ENCODE data around the gene PPP6R1. TPM values are rescaled to one million over a fixed set of nuclear protein-coding genes. Genes with fewer than 3 reads are reported as not detected.

Gene PPP6R1
- total RNA-seq, 1 experiment from 2014 or later, result 79.7 TPM

- TF ChIP-seq CTCF (conservative IDR thresholded peaks at IDR 0.05), result no peak
- H3K4me3 Mint-ChIP-seq, result peak within 1 kb of the TSS; percentile 99 to 100
Observed at GRCh38 chr19:55279770-55280643, 21.2 kb upstream of the PPP6R1 start, which contains the start of gene HSPBP1. Gene HSPBP1 (minus strand): TSS chr19:55280110. CDS start chr19:55279608, 502 bp downstream.

More at GRCh38 chr19:55279770-55280643, 21.2 kb upstream of the PPP6R1 start, which contains the start of gene HSPBP1:
- H3K79me2 ChIP-seq (ENCODE audit: insufficient read depth, low read length), result no peaks in the 10 kb centered on the region
- H4K8ac ChIP-seq (replicated peaks; ENCODE audit: insufficient read length, low read depth, low read length), result no peak within 1 kb of the TSS
- no peak within 1 kb of the TSS for H2BK12ac ChIP-seq (ENCODE audit: insufficient read length, low read depth, low read length)
- no peaks in the 10 kb centered on the region for H3K9me3 Mint-ChIP-seq
- H2BK20ac ChIP-seq (ENCODE audit: low read depth, low read length, poor library complexity, severe bottlenecking), result no peak within 1 kb of the TSS
- no peak within 1 kb of the TSS for H4K5ac ChIP-seq (ENCODE audit: insufficient read length, low read depth, low read length)
- H2BK120ac ChIP-seq (ENCODE audit: low read depth, low read length, poor library complexity, severe bottlenecking), result no peak within 1 kb of the TSS
- H3K9ac ChIP-seq (ENCODE audit: extremely low read depth, insufficient read length, low read length), result peak within 1 kb of the TSS; percentile 41
- H3T11ph ChIP-seq (ENCODE audit: low read length), result no peak within 1 kb of the TSS
- H3K36me3 Mint-ChIP-seq (ENCODE audit: insufficient read depth in 1 of 3, low read depth in 3 of 3), result peaks cover 5 to 11% (median 11%) of the 10 kb centered on the region in 3 experiments; a peak in 6 of 7 replicates
- H3K23ac ChIP-seq (ENCODE audit: insufficient read length, low read depth, low read length), result no peak within 1 kb of the TSS
- no peak within 1 kb of the TSS for H3K14ac ChIP-seq (ENCODE audit: insufficient read depth, low read length)
- H3K4me2 ChIP-seq (ENCODE audit: insufficient read depth, insufficient read length, low read length), result peak within 1 kb of the TSS; percentile 76
- DNase-seq, result peak; percentile 99
- H3K79me1 ChIP-seq (ENCODE audit: insufficient read depth, low read depth, low read length, poor library complexity, severe bottlenecking), result no peaks in the 10 kb centered on the region
- H3K18ac ChIP-seq (ENCODE audit: insufficient read length, low read depth, low read length), result peak within 1 kb of the TSS; percentile 60
- WGBS (ENCODE audit: extremely low coverage, insufficient read length, low lambda C conversion rate), result no CpG with 5 or more reads among the region's 52 CpGs
- H3K27ac ChIP-seq (ENCODE audit: insufficient read length, low read depth, low read length), result no peak within 1 kb of the TSS
- peaks cover 16 to 22% of the 10 kb centered on the region in 2 experiments for H3K4me1 Mint-ChIP-seq
- no peaks in the 10 kb centered on the region; the same call in 1 of the 2 replicates for H3K4me1 ChIP-seq (ENCODE audit: insufficient read depth, low read length)
- H2BK15ac ChIP-seq (ENCODE audit: low read depth, low read length), result no peak within 1 kb of the TSS
- H2BK5ac ChIP-seq (ENCODE audit: insufficient read length, low read length), result no peak within 1 kb of the TSS
- H3K27me3 Mint-ChIP-seq (ENCODE audit: low read depth), result no peaks in the 10 kb centered on the region; the same call in 1 of the 2 replicates
- H3K27ac Mint-ChIP-seq, result peak within 1 kb of the TSS; percentile 98 to 100 (median 100)
- no peak within 1 kb of the TSS for H3K56ac ChIP-seq (ENCODE audit: insufficient read length, low read depth, low read length)
- H3K9me3 ChIP-seq (ENCODE audit: control insufficient read depth, low read depth, low read length), result no peaks in the 10 kb centered on the region
- H2AK5ac ChIP-seq (ENCODE audit: insufficient read length, low read length), result no peak within 1 kb of the TSS
- no peak within 1 kb of the TSS for H4K91ac ChIP-seq (ENCODE audit: insufficient read length, low read depth, low read length)
- peaks cover 11% of the 10 kb centered on the region for H3K23me2 ChIP-seq (ENCODE audit: insufficient read length, low read depth, low read length, poor library complexity, severe bottlenecking)
- no peaks in the 10 kb centered on the region for H3K27me3 ChIP-seq (ENCODE audit: insufficient read depth, low read length)
- no peak within 1 kb of the TSS for H3K4ac ChIP-seq (ENCODE audit: low read depth, low read length)
- H4K20me1 ChIP-seq (ENCODE audit: control insufficient read depth, insufficient read depth, insufficient read length), result no peaks in the 10 kb centered on the region
- no peak within 1 kb of the TSS for H2AFZ ChIP-seq (ENCODE audit: low read length)

Measured in H9 (cell line).